Effector memory CD4-positive, alpha-beta T cell (primary cell): ENCODE measurements around the gene LIMS2.

Experiments
- DNase-seq, 3 donors: peaks; one replicate each; pipeline ENCODE4 v3.0.0-alpha.2; 2020
- H3K27ac ChIP-seq: 2 replicates; pipeline ENCODE4 v1.7.0; 2013; ENCODE audit warnings: mild to moderate bottlenecking, low read length, moderate library complexity; ENCODE audit not compliant: insufficient read depth, poor library complexity, severe bottlenecking
- H3K27me3 ChIP-seq: replicated peaks from 2 replicates; pipeline ENCODE4 v1.7.0; 2013; ENCODE audit warnings: mild to moderate bottlenecking, low read length; ENCODE audit not compliant: insufficient read depth, control insufficient read depth, poor library complexity, severe bottlenecking
- H3K36me3 ChIP-seq: 2 replicates; pipeline ENCODE4 v1.7.0; 2013; ENCODE audit warnings: mild to moderate bottlenecking, low read length, moderate library complexity; ENCODE audit not compliant: control insufficient read depth, insufficient read depth
- H3K4me1 ChIP-seq: 2 replicates; pipeline ENCODE4 v1.7.0; 2013; ENCODE audit warnings: low read length, mild to moderate bottlenecking; ENCODE audit not compliant: control insufficient read depth, insufficient read depth, poor library complexity, severe bottlenecking
- H3K4me3 ChIP-seq: 2 replicates; pipeline ENCODE4 v1.7.0; 2013; ENCODE audit warnings: low read length, low read depth, mild to moderate bottlenecking; ENCODE audit not compliant: insufficient read depth, poor library complexity, severe bottlenecking
- H3K9me3 ChIP-seq: 2 replicates; pipeline ENCODE4 v1.7.0; 2013; ENCODE audit warnings: mild to moderate bottlenecking, low read length, moderate library complexity; ENCODE audit not compliant: control insufficient read depth

The LIMS2 gene

DNA sequence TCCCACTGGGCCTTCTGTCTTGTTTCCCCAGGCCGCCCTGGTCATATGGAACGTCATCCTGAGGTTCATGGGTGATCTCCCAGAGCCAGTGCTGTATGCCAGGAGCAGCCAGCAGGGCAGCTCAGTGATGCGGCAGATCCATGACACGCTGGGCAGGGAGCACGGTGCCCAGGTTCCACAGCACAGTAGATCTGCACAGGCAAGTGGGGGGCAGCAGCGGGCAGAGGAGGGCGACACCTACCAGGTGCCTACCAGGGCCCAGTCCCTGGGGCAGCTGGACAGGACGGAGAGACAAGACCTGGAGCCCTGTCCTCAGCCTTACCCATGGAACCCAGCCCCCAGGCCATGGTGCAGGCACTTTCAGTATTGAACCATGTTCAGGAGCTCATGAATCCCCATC lies 65.5 kb downstream of the LIMS2 start:
- H3K27me3 ChIP-seq, result no peaks in the 10 kb centered on the region
- no peak overlapping the region for H3K4me3 ChIP-seq
- H3K36me3 ChIP-seq, result no peaks in the 10 kb centered on the region
- no peaks in the 10 kb centered on the region for H3K9me3 ChIP-seq
- H3K27ac ChIP-seq, result no peak overlapping the region
- no peaks in the 10 kb centered on the region for H3K4me1 ChIP-seq
- no peak for DNase-seq

DNA sequence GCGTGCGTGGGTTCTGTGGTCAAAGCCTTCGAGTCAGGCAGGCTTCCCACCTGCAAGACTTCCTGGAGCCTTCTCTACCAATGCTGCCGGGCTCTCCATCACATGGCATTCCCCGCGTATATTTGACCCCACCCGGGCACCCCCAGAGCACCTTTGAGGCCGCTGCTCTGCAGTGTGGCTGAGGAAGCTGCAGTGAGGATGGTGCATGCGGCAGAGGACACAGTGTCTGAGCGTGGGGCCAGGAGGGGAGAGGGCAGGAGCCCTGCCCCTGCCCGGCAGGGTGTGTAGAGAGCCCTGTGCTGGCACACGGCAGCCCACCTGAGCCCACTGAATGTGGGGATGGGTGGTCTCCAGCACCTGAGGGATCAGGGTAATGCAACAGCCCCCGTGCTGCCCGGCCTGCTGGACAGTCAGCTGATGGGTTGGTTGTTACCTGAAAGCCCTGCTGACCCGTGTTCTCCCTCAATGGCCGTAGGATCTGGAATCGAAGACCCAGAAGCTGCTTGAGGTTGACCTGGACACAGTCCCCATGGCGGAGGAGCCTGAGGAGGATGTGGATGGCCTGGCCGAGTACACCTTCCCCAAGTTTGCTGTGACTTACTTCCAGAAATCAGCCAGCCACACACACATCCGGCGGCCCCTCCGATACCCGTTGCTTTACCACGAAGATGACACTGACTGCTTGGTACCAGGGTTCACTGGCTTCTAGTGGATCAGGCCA lies 66.1 kb downstream of the LIMS2 start:
- Histone ChIP-seq H3K27ac (no peak overlapping the region), H3K9me3 (no peaks in the 10 kb centered on the region), H3K4me3 (no peak overlapping the region), H3K27me3 (no peaks in the 10 kb centered on the region), H3K4me1 (no peaks in the 10 kb centered on the region), H3K36me3 (no peaks in the 10 kb centered on the region)
- no peak for DNase-seq

DNA sequence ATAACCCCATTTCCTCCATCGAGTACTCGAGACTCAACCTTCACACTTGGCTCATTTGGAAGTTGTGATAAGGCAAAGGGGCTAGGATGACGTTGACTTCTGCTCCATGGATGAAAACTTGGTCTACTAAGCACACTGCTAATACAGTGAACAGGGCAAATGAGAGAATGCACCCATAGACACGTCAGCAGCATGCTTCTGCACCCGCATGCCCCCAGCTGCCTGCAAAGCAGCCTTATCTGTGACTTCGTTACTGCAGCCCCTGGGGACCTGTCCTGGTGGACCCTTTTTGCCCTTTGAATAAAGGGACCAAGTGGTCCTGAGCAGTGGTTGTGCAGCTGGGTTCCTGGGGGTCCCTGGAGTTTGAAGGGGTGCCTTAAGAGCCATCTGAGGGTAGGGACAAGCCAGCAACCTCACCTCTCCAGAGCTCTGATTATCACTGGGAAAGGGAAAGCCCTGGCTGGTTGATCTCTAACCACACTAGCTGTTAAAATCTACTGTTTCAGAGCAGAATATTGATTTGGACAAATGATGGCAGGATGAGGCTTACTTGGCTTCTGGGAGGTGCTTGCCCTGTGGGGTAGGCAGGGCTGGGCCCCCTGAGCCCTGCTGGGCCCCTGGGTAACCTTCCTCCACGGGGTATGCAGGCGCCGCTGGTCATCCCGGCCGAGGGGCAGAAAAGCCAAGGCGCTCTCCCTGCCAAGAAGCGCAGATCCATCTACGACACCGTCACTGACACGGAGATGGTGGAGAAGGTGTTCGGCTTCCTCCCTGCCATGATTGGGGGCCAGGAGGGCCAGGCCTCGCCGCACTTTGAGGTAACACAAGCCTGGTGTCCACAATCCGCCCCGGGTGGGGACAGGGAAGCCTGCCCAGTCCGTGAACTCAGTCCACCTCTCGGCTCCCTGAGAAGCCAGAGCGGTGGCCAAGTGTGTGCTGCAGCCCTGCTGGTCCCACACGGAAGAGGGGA lies 67.0 kb downstream of the LIMS2 start:
- no peak for DNase-seq
- H3K27ac ChIP-seq, result no peak overlapping the region
- H3K4me3 ChIP-seq, result no peak overlapping the region
- no peaks in the 10 kb centered on the region for H3K36me3 ChIP-seq
- H3K9me3 ChIP-seq, result no peaks in the 10 kb centered on the region
- no peaks in the 10 kb centered on the region for H3K27me3 ChIP-seq
- H3K4me1 ChIP-seq, result no peaks in the 10 kb centered on the region

DNA sequence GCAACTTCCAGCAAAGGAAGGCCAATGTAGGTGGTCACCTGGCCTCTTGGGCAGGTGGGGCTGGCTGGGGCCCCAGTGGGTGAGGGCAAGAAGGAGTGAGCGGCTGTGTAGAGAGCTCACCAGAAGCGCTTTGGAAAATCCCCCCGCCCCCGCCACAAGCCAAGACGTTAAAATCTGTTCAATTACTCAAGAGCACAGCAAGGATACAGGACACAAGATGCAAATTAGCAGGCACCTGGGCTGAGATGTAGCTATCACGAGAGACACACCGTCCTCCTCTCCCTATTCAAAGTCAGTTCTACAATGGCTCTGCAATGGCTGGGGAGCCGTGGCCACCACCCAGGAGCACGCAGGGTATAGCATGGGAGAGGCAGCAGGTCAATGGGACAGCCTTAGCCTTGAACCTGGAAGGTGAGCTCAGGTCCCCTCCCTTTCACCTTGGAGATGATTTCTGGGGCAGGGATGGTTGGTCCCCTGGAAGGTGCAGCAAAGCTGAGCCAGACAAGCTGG lies 67.9 kb downstream of the LIMS2 start:
- no peaks in the 10 kb centered on the region for H3K27me3 ChIP-seq
- no peak for DNase-seq

DNA sequence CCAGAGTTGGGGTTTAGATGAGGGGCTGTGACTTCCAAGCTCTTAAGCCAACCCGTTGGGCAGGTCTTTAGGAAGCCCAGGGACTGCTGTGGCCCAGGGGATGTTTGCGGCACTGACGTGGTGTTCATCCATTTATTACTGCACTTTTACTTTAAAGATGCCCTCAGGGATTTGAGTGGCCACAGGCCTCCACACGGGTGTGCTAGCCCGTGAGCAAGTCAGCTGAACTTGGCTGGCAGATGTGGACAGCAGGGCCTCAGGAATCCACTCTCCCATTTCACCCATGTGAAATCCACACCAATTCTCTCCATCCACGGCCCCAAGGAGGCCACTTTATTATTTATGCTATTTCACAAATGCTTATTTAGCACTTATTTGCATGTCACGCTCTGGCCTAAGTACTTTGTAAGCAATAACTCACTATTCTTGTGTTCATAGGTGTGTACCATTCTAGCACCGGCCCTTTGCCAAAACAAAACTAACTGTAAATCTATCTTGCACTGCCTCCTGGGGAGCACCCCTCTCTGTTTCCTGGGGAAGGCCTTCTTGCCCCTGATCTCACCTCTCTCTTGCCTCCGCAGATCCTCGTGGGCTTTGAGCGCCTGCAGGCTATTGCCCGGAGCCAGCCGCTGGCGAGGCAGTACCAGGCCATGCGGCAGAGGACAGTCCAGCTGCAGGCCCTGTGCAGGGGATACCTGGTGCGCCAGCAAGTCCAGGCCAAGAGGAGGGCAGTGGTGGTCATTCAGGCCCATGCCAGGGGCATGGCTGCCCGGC lies 68.5 kb downstream of the LIMS2 start:
- Histone ChIP-seq H3K4me3 (no peak overlapping the region), H3K36me3 (no peaks in the 10 kb centered on the region), H3K9me3 (no peaks in the 10 kb centered on the region), H3K4me1 (no peaks in the 10 kb centered on the region), H3K27me3 (no peaks in the 10 kb centered on the region), H3K27ac (no peak overlapping the region)
- no peak for DNase-seq

More for the DNA sequence above, 67.9 kb downstream of the LIMS2 start:
- Histone ChIP-seq H3K4me3 (no peak overlapping the region), H3K36me3 (no peaks in the 10 kb centered on the region), H3K9me3 (no peaks in the 10 kb centered on the region), H3K27ac (no peak overlapping the region), H3K4me1 (no peaks in the 10 kb centered on the region)

DNA sequence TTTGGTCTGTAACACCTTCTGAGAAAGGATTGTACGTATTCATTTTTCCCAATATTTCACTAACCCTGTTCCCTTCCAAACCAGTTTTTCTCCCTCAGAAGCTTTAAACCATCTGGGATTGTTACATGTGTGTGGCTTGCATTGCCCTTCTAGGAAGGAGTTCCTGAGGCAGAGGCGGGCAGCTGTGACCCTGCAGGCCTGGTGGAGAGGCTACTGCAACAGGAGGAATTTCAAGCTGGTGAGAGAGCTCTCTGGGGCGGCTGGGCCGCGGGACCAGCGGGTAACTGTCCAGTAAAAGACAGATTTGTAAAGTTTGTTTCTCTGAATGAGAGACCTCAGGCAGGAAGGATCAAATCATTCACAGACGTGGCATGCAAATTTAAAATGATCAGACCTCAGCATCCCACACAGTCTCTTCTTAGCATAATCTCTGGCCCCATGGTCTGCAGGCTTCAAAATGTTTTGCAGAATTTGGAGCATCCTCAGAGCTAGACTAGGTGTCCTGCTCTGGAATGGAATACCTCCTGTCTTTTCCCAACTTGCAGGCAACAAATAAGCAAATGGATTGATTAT lies 69.6 kb downstream of the LIMS2 start:
- H3K27me3 ChIP-seq, result no peaks in the 10 kb centered on the region
- H3K9me3 ChIP-seq, result no peaks in the 10 kb centered on the region
- H3K27ac ChIP-seq, result no peak overlapping the region
- H3K36me3 ChIP-seq, result no peaks in the 10 kb centered on the region
- DNase-seq, result no peak
- no peak overlapping the region for H3K4me3 ChIP-seq
- H3K4me1 ChIP-seq, result no peaks in the 10 kb centered on the region

DNA sequence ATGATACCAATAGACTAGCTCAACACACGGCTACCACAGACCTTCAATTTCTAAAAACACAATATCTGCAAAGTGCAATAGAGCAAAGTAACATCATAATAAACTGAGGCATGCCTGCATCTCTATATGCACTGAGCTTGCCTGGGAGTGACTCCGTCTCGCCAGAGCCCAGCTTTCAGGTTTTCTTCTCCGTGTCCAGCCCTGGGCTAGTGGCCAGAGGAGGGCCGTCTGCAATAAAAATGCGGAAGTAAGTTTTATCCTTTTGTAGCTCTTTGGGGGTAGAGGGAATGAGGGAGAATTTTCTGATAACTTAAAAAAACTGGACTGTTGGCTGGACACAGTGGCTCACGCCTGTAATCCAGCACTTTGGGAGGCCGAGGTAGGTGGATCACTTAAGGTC lies 70.3 kb downstream of the LIMS2 start:
- no peak for DNase-seq
- Histone ChIP-seq H3K4me3 (no peak overlapping the region), H3K36me3 (no peaks in the 10 kb centered on the region), H3K27me3 (no peaks in the 10 kb centered on the region), H3K27ac (no peak overlapping the region), H3K9me3 (no peaks in the 10 kb centered on the region), H3K4me1 (no peaks in the 10 kb centered on the region)

DNA sequence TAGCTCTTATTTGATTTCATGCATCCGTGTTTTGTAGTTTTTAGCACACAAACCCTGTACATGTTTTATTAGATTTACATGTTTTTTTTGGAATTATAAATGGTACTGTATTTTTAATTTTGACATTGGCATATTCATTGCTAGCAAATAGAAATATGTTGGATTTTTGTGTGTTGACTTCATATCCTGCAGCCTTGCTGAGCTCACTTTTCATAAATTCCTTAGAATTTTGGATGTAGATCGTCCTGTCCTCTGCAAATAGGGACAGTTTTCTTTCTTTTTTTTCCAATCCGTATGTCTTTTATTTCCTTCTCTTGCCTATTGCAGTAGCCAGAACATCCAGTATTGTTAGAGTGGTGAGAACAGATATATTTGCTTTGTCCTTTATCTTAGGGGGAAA lies 76.1 kb downstream of the LIMS2 start:
- DNase-seq, result no peak
- no peaks in the 10 kb centered on the region for H3K4me1 ChIP-seq
- H3K36me3 ChIP-seq, result no peaks in the 10 kb centered on the region
- H3K27ac ChIP-seq, result no peak overlapping the region
- no peaks in the 10 kb centered on the region for H3K27me3 ChIP-seq
- H3K4me3 ChIP-seq, result no peak overlapping the region
- no peaks in the 10 kb centered on the region for H3K9me3 ChIP-seq

DNA sequence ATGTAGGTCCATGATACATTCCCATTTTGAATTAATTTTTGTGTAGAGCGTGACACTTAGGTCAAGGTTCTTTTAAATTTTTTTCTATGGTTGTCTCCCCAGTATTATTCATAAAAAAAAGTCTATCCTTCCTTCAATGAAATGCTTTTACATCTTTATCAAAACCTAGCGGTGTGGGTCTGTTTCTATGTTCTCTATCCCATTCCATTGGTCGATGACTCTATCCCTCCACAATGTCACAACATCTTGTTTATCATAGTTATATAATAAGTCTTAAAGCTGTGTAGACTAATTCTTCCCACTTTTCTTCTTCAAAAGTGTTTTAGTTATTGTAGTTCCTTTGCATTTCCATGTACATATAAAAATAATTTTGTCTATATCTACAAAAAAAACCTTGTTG lies 76.6 kb downstream of the LIMS2 start:
- no peaks in the 10 kb centered on the region for H3K27me3 ChIP-seq
- no peaks in the 10 kb centered on the region for H3K4me1 ChIP-seq
- no peak overlapping the region for H3K27ac ChIP-seq
- no peak overlapping the region for H3K4me3 ChIP-seq
- H3K36me3 ChIP-seq, result no peaks in the 10 kb centered on the region
- no peaks in the 10 kb centered on the region for H3K9me3 ChIP-seq
- no peak for DNase-seq
